HS-5 (cell line): ENCODE data around the gene RPTOR.
"Not testable (repeated sequence)": the region's sequence is repeated elsewhere in the genome, so short reads cannot be mapped to it uniquely, and the experiment has no call there.

Source experiments
- DNase-seq: peaks from one replicate; pipeline ENCODE4 v3.0.0-alpha.2; 2012; ENCODE audit warnings: low read depth

Gene RPTOR

GRCh38 chr17:80552523-80552922, 7.9 kb downstream of the RPTOR start:
- no peak for DNase-seq

GRCh38 chr17:80555266-80555665, 10.6 kb downstream of the RPTOR start:
- no peak for DNase-seq

GRCh38 chr17:80558046-80558445, 13.4 kb downstream of the RPTOR start:
- DNase-seq, result no peak

DNA sequence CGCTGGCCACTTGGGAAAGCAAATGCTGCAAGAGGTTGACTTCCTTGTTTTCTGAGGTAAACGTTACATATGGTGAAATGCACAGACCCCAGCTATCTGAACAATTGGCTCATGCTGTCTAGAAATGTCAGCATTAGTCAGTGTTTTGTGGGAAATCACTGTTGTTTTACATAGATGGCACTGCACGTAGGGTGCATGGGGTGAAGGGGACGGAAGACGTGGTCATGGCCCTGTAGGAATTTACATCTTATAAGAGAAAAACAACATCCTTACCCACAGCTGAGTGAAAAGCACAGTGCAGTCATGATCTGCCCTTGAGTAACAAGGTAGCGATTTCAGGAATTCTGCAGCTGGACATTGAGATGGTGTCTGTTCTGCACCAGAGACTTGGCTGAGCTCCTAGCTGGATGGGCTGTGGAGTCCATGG, 15.2 kb downstream of the RPTOR start:
- peak; percentile 77 for DNase-seq

- no peak for DNase-seq
Observed at GRCh38 chr17:80561541-80562114, 17.0 kb downstream of the RPTOR start.

- DNase-seq, result no peak
Observed at GRCh38 chr17:80564545-80564944, 19.9 kb downstream of the RPTOR start.

- DNase-seq, result no peak
Observed at GRCh38 chr17:80565343-80566053, 20.9 kb downstream of the RPTOR start.

- no peak for DNase-seq
Observed at GRCh38 chr17:80566054-80566400, 21.4 kb downstream of the RPTOR start.

DNA sequence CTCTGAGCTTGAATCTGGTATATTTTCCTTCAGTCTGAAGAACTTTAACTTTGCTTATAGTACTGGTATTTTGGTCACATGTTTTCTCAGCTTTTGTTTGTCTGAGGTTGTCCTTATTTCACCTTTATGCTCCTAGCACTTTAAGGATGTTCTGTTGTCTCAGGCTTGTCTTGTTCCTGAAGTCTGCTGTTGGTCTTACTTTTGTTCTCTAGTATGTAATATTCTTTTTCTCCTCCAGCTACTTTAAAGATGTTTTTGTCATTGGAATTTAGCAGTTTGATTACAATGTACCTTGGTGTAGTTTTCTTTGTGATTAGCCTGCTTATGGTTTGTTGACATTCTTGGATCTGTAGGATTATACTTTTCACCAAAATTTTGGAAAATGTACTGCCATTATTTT, 23.6 kb downstream of the RPTOR start:
- DNase-seq, result no peak

GRCh38 chr17:80569924-80570323, 25.3 kb downstream of the RPTOR start:
- DNase-seq, result no peak

GRCh38 chr17:80573701-80574100, 29.1 kb downstream of the RPTOR start:
- DNase-seq, result no peak

DNA sequence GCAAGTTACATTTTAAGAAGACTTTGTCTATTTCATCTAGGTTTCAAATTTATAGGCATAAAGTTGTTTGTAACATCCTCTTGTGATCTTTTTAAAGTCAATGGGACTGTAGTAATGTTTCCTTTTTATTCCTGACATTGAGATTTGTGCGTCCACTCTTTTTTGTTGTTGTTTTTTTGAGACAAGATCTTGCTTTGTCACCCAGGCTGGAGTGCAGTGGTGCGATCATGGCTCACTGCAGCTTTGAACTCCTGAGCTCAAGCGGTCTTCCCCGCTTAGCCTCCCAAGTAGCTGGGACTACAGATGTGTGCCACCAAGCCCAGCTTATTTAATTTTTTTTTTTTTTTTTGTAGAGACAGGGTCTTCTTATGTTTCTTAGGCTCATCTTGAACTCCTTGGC, 29.9 kb downstream of the RPTOR start:
- no peak for DNase-seq

- DNase-seq, result peak; percentile 34
Observed at GRCh38 chr17:80575057-80575875, 30.6 kb downstream of the RPTOR start.

DNA sequence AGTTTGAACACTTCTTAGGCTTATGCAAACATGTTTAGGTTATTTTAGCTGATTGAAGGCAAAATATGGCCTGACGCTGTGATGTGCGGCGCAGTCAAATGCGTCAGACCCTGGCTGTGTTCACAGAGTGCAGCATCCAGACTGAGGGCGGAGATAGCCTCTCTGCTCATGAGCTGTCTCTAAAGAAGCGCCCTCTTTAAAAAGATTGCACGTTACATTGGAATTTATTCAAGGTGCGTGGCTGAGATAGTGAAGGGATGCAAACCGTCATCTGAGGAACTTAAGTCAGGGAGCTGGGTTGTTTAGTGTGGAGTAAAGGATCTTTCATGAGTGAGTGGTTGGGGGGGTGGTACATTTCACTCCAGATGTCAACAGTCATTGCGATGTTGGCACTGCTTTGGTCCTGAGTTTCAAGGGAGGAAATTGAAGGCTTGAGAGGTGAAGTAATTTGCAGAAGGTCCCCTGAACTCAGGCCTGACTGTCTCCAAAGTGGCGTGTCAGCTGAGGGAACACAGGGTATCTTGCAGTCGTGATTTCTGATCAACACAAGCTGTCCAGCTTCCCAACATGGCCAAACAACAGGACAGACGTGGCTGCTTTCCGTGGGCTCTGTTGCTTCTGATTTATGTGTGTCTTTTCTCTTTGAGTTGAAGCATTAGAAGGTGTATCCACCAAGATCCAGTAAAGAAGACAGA, 33.4 kb downstream of the RPTOR start:
- no peak for DNase-seq

- DNase-seq, result not testable (repeated sequence)
Observed at GRCh38 chr17:80578668-80579388, 34.2 kb downstream of the RPTOR start.

DNA sequence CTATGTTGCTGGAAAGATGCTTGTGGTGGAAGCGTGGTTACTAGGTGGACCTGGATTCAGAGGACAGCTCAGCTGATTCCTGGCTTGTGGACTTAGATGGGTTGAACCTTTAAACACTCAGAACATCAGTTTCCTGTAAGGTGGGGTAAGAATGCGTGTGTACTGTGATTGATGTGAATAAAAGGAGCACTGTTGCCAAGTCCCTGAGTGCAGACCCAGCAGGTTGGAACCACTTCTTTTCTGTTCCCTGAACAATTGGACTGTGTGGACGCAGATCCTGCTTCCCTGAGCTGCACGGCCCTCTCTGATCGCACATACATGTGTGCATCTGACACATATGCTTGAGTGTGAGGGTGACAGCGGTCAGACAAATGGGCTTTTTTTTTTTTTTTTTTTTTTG, 37.5 kb downstream of the RPTOR start:
- no peak for DNase-seq

GRCh38 chr17:80584176-80584905, 39.7 kb downstream of the RPTOR start:
- DNase-seq, result no peak

DNA sequence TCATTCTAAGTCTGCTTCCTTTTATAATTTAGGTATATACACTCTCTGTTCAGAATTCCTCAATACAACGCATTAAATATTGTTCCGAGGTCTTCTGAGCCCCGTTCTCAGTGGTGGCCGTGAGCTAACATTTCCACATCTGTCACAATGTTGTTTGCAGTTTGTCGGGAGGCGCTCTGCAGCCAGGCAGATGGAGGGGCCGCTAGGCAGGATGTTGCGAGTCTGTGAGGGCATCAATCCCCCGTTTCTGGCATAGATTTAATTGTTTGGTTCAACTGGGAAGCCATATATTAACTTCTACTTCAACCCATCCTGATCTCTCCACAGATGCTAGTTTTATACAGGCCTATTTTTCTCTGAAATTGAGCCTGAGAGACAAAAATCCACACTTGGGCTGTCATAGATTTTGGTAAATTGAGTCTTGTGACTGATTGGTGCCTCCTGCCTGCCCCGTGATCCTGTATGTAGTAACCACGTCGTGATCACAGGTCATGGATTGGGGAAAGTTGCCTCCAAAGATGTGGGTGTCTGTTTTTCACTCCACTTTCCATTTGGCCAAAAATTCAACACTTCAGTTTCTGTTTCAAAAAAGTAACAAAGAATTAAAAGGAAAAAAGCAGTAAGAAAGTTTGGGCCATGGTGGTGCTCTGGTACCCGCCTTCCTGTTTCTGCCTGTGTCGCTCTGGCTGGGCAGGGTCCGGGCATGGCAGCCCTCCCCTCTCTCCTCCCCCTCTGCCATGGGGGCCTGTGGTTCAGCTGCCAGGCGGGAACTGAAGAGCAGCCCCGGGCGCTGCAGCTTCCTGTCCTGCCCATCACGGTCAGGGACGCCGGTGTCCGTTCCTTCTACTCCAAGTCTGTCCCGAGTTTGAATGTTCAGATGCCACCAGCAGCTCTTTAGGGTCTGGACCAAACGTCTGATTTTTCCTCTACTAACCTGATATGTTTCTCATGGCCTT, 41.5 kb downstream of the RPTOR start:
- no peak for DNase-seq

GRCh38 chr17:80586846-80587228, 42.2 kb downstream of the RPTOR start:
- no peak for DNase-seq
